Tibial artery (tissue), 4 donors: ENCODE data around the gene TRMU.

ENCODE experiments used
- DNase-seq, 2 donors: peaks; one replicate each; pipeline ENCODE4 v3.0.0-alpha.2; 2019
- H3K27ac ChIP-seq, 2 donors: fragments of 200-600 bp; sonication (generic) in 1 of 2; 1 replicate in 1 of 2; 2 replicates in 1 of 2; pipeline ENCODE4 v1.5.1; 2018 to 2019; ENCODE audit warnings: mild to moderate bottlenecking in 1 of 2
- H3K27me3 ChIP-seq, 2 donors: fragments of 200-600 bp; sonication (generic) in 1 of 2; one replicate each; pipeline versions ENCODE4 v1.5.1 to v1.6.0; 2016 to 2019
- H3K36me3 ChIP-seq, 3 donors: fragments of 200-600 bp; sonication (generic) in 2 of 3; one replicate each; pipeline ENCODE4 v1.5.1; 2016 to 2019; ENCODE audit warnings: mild to moderate bottlenecking in 2 of 3
- H3K4me1 ChIP-seq, 4 donors: fragments of 200-600 bp; sonication (generic) in 2 of 4; 1 replicate in 3 of 4; 2 replicates in 1 of 4; pipeline ENCODE4 v1.5.1; 2016 to 2019
- H3K4me3 ChIP-seq, 2 donors: fragments of 200-600 bp; sonication (generic) in 1 of 2; 1 replicate in 1 of 2; 2 replicates in 1 of 2; pipeline ENCODE4 v1.5.1; 2018 to 2019; ENCODE audit warnings: mild to moderate bottlenecking in 2 of 2
- H3K9me3 ChIP-seq, 3 donors: fragments of 200-600 bp; sonication (generic) in 1 of 3; one replicate each; pipeline ENCODE4 v1.5.1; 2016 to 2019
- CTCF ChIP-seq, 2 experiments: fragments of 200-600 bp in 1 of 2; fragments of 450-650 bp in 1 of 2; IDR thresholded peaks; one replicate each; pipeline ENCODE4 v1.5.1; 2017 to 2019; ENCODE audit warnings: antibody characterized with exemption in 2 of 2, mild to moderate bottlenecking in 1 of 2, moderate library complexity in 1 of 2
- intact Hi-C: fragments of 100-400 bp; cut with DNase I; formaldehyde crosslinking; loops from one replicate; pipeline ENCODE4 v1.15.0; 2023; ENCODE audit warnings: low total_unique reads

TRMU gene

GRCh38 chr22:46381731-46382130, 46.2 kb downstream of the TRMU start:
- Histone ChIP-seq H3K36me3 (peaks cover 0 to 14% (median 0%) of the 10 kb centered on the region in 3 donors), H3K4me1 (no peaks in the 10 kb centered on the region), H3K27ac (no peak overlapping the region), H3K4me3 (no peak overlapping the region), H3K9me3 (no peaks in the 10 kb centered on the region), H3K27me3 (peaks cover 0 to 22% of the 10 kb centered on the region in 2 donors)
- TF ChIP-seq CTCF (IDR thresholded peaks at IDR 0.05): no peak
- DNase-seq: no peak
- intact Hi-C loops: no loop called here

- no peak for DNase-seq
- Histone ChIP-seq H3K9me3 (no peaks in the 10 kb centered on the region), H3K36me3 (peaks cover 0 to 8% (median 0%) of the 10 kb centered on the region in 3 donors), H3K4me3 (no peak overlapping the region), H3K4me1 (no peaks in the 10 kb centered on the region), H3K27ac (no peak overlapping the region), H3K27me3 (peaks cover 0 to 19% of the 10 kb centered on the region in 2 donors)
- intact Hi-C loops: no loop called here
- no peak for TF ChIP-seq CTCF (IDR thresholded peaks at IDR 0.05)
Measured at GRCh38 chr22:46382524-46382923, 47.0 kb downstream of the TRMU start.

- DNase-seq: no peak
- H3K27ac ChIP-seq: no peak overlapping the region
- no peaks in the 10 kb centered on the region for H3K9me3 ChIP-seq
- intact Hi-C loops: no loop called here
- no peak overlapping the region for H3K4me3 ChIP-seq
- peaks cover 0 to 7% (median 0%) of the 10 kb centered on the region in 4 donors for H3K4me1 ChIP-seq
- H3K36me3 ChIP-seq: no peaks in the 10 kb centered on the region
- H3K27me3 ChIP-seq: peaks cover 0 to under 1% of the 10 kb centered on the region in 2 donors
- no peak for TF ChIP-seq CTCF (IDR thresholded peaks at IDR 0.05)
Measured at GRCh38 chr22:46386312-46386711, 50.8 kb downstream of the TRMU start.

- DNase-seq: no peak
- no peak overlapping the region for H3K27ac ChIP-seq
- H3K36me3 ChIP-seq: no peaks in the 10 kb centered on the region
- H3K4me1 ChIP-seq: peaks cover 0 to 7% (median 0%) of the 10 kb centered on the region in 4 donors
- intact Hi-C loops: no loop called here
- H3K4me3 ChIP-seq: no peak overlapping the region
- no peak for TF ChIP-seq CTCF (IDR thresholded peaks at IDR 0.05)
- no peaks in the 10 kb centered on the region for H3K27me3 ChIP-seq
- H3K9me3 ChIP-seq: no peaks in the 10 kb centered on the region
Measured at GRCh38 chr22:46387748-46388147, 52.2 kb downstream of the TRMU start.

- intact Hi-C loops: no loop called here
- Histone ChIP-seq H3K9me3 (no peaks in the 10 kb centered on the region), H3K36me3 (no peaks in the 10 kb centered on the region), H3K27ac (no peak overlapping the region), H3K4me3 (no peak overlapping the region), H3K4me1 (peaks cover 0 to 7% (median 0%) of the 10 kb centered on the region in 4 donors), H3K27me3 (no peaks in the 10 kb centered on the region)
- no peak for TF ChIP-seq CTCF (IDR thresholded peaks at IDR 0.05)
- DNase-seq: no peak
Measured at GRCh38 chr22:46388647-46389046, 53.1 kb downstream of the TRMU start.

- no peak for TF ChIP-seq CTCF (IDR thresholded peaks at IDR 0.05)
- Histone ChIP-seq H3K27ac (no peak overlapping the region), H3K9me3 (no peaks in the 10 kb centered on the region), H3K4me3 (no peak overlapping the region), H3K27me3 (no peaks in the 10 kb centered on the region), H3K36me3 (no peaks in the 10 kb centered on the region), H3K4me1 (peaks cover 0 to 7% (median 0%) of the 10 kb centered on the region in 4 donors)
- intact Hi-C loops: no loop called here
- DNase-seq: no peak
Measured at GRCh38 chr22:46389081-46389480, 53.6 kb downstream of the TRMU start.
